Forelimb muscle (tissue), 1 donor: ENCODE measurements around the gene ZBTB45. TPM values are rescaled to one million over a fixed set of nuclear protein-coding genes. Genes with fewer than 3 reads are reported as not detected.
"Not testable (repeated sequence)": the region's sequence is repeated elsewhere in the genome, so short reads cannot be mapped to it uniquely, and the experiment has no call there.

Source experiments
- DNase-seq: peaks from one replicate; pipeline ENCODE4 v3.0.0-alpha.2; 2013; ENCODE audit warnings: low read depth
- polyA plus RNA-seq: library from polyadenylated mRNA; unstranded; fragments of 120-200 nt; gene quantifications from one replicate; pipeline ENCODE4 v1.2.1, GENCODE V29; 2013; ENCODE audit not compliant: insufficient read length

ZBTB45 gene
- polyA plus RNA-seq, 1 donor: 8.5 TPM

- DNase-seq: no peak
These were observed 9.3 kb downstream of the ZBTB45 start for GRCh38 chr19:58510084-58510862.

GRCh38 chr19:58509731-58510083 lies 9.9 kb downstream of the ZBTB45 start:
- DNase-seq: no peak

GRCh38 chr19:58507602-58508223 lies 11.9 kb downstream of the ZBTB45 start:
- not testable (repeated sequence) for DNase-seq

GRCh38 chr19:58500242-58500641 lies 19.4 kb downstream of the ZBTB45 start:
- no peak for DNase-seq

- peak; percentile 85 for DNase-seq
These were observed 20.3 kb downstream of the ZBTB45 start for GRCh38 chr19:58499021-58499927.

GRCh38 chr19:58498316-58499020 lies 21.1 kb downstream of the ZBTB45 start:
- no peak for DNase-seq

- no peak for DNase-seq
These were observed 21.9 kb downstream of the ZBTB45 start for GRCh38 chr19:58497634-58498170.

- no peak for DNase-seq
These were observed 27.3 kb downstream of the ZBTB45 start for GRCh38 chr19:58492265-58492664.

- no peak for DNase-seq
These were observed 28.2 kb downstream of the ZBTB45 start for GRCh38 chr19:58491393-58491792.

GRCh38 chr19:58484349-58484748 lies 35.3 kb downstream of the ZBTB45 start:
- not testable (repeated sequence) for DNase-seq

- no peak for DNase-seq
These were observed 35.8 kb downstream of the ZBTB45 start for GRCh38 chr19:58483776-58484175.

- no peak for DNase-seq
These were observed 37.2 kb downstream of the ZBTB45 start for GRCh38 chr19:58482372-58482771.

- DNase-seq: no peak
These were observed 38.8 kb downstream of the ZBTB45 start for GRCh38 chr19:58480831-58481230.

- DNase-seq: no peak
These were observed 39.2 kb downstream of the ZBTB45 start for GRCh38 chr19:58480481-58480830.

- DNase-seq: no peak
These were observed 39.7 kb downstream of the ZBTB45 start for GRCh38 chr19:58479736-58480480.

- DNase-seq: no peak
These were observed 40.3 kb downstream of the ZBTB45 start for GRCh38 chr19:58479303-58479702.

GRCh38 chr19:58477871-58478270 lies 41.7 kb downstream of the ZBTB45 start:
- DNase-seq: no peak

- DNase-seq: no peak
These were observed 42.5 kb downstream of the ZBTB45 start for GRCh38 chr19:58477130-58477529.

- no peak for DNase-seq
These were observed 43.1 kb downstream of the ZBTB45 start for GRCh38 chr19:58476498-58477015.

- peak; percentile 94 for DNase-seq
These were observed 43.7 kb downstream of the ZBTB45 start, which contains the start of gene ZNF446 for GRCh38 chr19:58475714-58476497. TSS of gene ZNF446 (plus strand) at chr19:58476352. CDS start at chr19:58477219, 867 bp downstream.
